ENCODE results near the gene CDK5RAP3. TPM values are rescaled to one million over a fixed set of nuclear protein-coding genes. Genes with fewer than 3 reads are reported as not detected.
"Not testable (repeated sequence)": the region's sequence is repeated elsewhere in the genome, so short reads cannot be mapped to it uniquely, and the experiment has no call there.

Gene CDK5RAP3
- total RNA-seq, 1 donor from 2014 or later = 202 TPM

DNA sequence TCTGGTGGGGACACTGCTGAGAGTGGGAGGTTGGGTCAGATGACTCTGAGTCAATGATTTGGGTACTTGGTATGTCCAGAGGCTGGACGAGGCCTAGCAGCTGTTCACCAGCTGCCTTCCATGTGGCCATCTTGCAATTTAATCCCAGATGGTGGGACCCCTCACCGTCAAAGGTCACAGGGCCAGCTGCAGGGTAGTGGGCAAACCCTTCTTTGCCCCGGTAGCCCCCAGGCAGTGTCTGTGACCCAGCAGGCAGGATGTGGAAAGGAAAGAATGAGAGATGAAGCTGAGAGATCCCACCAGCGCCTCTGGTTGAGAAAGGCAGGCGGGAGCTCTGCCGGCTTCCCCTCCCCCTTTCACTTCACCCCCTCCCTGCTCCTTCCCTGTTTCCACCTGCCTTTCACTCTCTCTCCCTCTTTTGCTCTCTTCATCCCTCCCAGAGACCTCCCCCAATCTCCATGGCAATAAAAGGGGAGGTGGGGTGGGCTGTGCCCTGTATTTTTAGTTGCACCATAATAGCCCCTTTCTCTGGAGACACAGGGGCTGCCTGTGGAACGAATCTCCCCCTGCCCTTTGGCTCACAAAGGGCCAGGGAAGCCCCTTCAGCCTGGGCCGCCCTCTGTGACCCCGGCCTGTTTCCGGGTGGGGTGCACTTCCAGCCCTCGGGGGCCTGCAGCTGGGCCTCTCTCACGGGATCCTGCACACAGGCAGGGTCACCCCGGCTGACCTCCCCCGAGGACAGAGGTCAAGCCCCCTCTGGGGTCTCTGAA lies 20.2 kb downstream of the CDK5RAP3 start:
- Mint-ChIP-seq H3K9me3 (no peaks in the 10 kb centered on the region), H3K4me3 (no peak overlapping the region), H3K36me3 (ENCODE audit: low read depth) (peaks cover 5% of the 10 kb centered on the region), H3K27ac (no peak overlapping the region), H3K27me3 (peaks cover 9% of the 10 kb centered on the region), H3K4me1 (peaks cover 8% of the 10 kb centered on the region)
- DNase-seq = no peak
- intact Hi-C loops (cut with micrococcal nuclease) = no loop called here

DNA sequence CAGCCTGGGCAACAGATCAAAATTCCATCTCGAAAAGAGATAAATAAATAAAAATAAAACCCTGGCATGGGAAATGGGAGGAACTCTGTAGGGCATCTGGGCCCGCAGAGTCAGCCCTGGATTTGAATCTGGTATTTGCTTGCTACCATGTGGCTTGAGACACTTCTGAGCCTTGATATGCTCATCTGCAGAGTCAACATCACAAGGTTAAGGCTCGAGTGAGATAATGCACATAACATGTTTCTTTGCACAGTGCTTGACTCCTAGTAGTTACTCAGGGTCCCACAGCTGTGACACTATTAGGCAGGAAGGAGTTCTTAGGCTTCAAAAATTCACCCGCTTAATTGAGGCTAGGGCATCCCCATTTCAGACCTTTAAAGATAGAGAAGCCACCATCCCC lies 21.3 kb downstream of the CDK5RAP3 start:
- no peaks in the 10 kb centered on the region for H3K36me3 Mint-ChIP-seq (ENCODE audit: low read depth)
- H3K9me3 Mint-ChIP-seq = no peaks in the 10 kb centered on the region
- DNase-seq = no peak
- H3K27me3 Mint-ChIP-seq = peaks cover 9% of the 10 kb centered on the region
- peaks cover 8% of the 10 kb centered on the region for H3K4me1 Mint-ChIP-seq
- H3K27ac Mint-ChIP-seq = no peak overlapping the region
- intact Hi-C loops (cut with micrococcal nuclease) = no loop called here
- H3K4me3 Mint-ChIP-seq = no peak overlapping the region

- no peaks in the 10 kb centered on the region for H3K36me3 Mint-ChIP-seq (ENCODE audit: low read depth)
- H3K4me1 Mint-ChIP-seq = peaks cover 8% of the 10 kb centered on the region
- no peaks in the 10 kb centered on the region for H3K9me3 Mint-ChIP-seq
- no peak for DNase-seq
- intact Hi-C loops (cut with micrococcal nuclease) = no loop called here
- H3K27ac Mint-ChIP-seq = no peak overlapping the region
- H3K4me3 Mint-ChIP-seq = no peak overlapping the region
- H3K27me3 Mint-ChIP-seq = peaks cover 11% of the 10 kb centered on the region
These were observed 22.2 kb downstream of the CDK5RAP3 start for GRCh38 chr17:47993031-47993564.

GRCh38 chr17:47993964-47994363 lies 23.1 kb downstream of the CDK5RAP3 start:
- no peaks in the 10 kb centered on the region for H3K9me3 Mint-ChIP-seq
- peaks cover 8% of the 10 kb centered on the region for H3K4me1 Mint-ChIP-seq

DNA sequence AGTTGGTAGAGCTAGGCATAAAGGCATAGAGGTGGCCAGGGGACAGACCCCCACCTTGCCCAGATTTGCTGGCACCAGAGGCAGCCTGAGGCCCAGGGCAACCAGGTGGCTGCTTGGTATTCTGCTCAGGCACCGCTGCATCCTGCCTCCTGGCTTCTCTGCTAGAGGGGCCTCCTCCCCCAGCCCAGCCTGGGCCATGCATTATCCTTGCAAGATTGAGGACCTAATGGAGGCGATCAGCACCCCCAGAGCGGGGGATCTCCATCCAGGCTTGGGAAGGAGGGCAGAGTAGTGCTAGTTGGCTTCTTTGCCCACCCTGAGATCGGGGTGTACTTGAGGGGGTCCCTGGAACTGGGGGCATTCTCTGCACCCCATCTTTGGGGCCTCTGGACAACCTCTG lies 23.8 kb downstream of the CDK5RAP3 start:
- Mint-ChIP-seq H3K27ac (no peak overlapping the region), H3K27me3 (peaks cover 11% of the 10 kb centered on the region), H3K9me3 (no peaks in the 10 kb centered on the region), H3K36me3 (ENCODE audit: low read depth) (no peaks in the 10 kb centered on the region), H3K4me1 (peaks cover 3% of the 10 kb centered on the region), H3K4me3 (no peak overlapping the region)
- intact Hi-C loops (cut with micrococcal nuclease) = no loop called here
- no peak for DNase-seq

More at GRCh38 chr17:47993964-47994363, 23.1 kb downstream of the CDK5RAP3 start:
- H3K4me3 Mint-ChIP-seq = no peak overlapping the region
- intact Hi-C loops (cut with micrococcal nuclease) = no loop called here
- H3K27me3 Mint-ChIP-seq = peaks cover 11% of the 10 kb centered on the region
- no peaks in the 10 kb centered on the region for H3K36me3 Mint-ChIP-seq (ENCODE audit: low read depth)
- no peak overlapping the region for H3K27ac Mint-ChIP-seq
- DNase-seq = no peak

- no peaks in the 10 kb centered on the region for H3K9me3 Mint-ChIP-seq
- peaks cover 11% of the 10 kb centered on the region for H3K27me3 Mint-ChIP-seq
- H3K4me1 Mint-ChIP-seq = no peaks in the 10 kb centered on the region
- no peak overlapping the region for H3K27ac Mint-ChIP-seq
- no peaks in the 10 kb centered on the region for H3K36me3 Mint-ChIP-seq (ENCODE audit: low read depth)
- no peak overlapping the region for H3K4me3 Mint-ChIP-seq
- no peak for DNase-seq
- intact Hi-C loops (cut with micrococcal nuclease) = no loop called here
These were observed 24.5 kb downstream of the CDK5RAP3 start for GRCh38 chr17:47995241-47995935.

- Mint-ChIP-seq H3K27me3 (peaks cover 11% of the 10 kb centered on the region), H3K27ac (no peak overlapping the region), H3K4me1 (no peaks in the 10 kb centered on the region), H3K9me3 (no peaks in the 10 kb centered on the region), H3K4me3 (no peak overlapping the region), H3K36me3 (ENCODE audit: low read depth) (no peaks in the 10 kb centered on the region)
- DNase-seq = no peak
- intact Hi-C loops (cut with micrococcal nuclease) = no loop called here
These were observed 25.3 kb downstream of the CDK5RAP3 start for GRCh38 chr17:47996201-47996600.

DNA sequence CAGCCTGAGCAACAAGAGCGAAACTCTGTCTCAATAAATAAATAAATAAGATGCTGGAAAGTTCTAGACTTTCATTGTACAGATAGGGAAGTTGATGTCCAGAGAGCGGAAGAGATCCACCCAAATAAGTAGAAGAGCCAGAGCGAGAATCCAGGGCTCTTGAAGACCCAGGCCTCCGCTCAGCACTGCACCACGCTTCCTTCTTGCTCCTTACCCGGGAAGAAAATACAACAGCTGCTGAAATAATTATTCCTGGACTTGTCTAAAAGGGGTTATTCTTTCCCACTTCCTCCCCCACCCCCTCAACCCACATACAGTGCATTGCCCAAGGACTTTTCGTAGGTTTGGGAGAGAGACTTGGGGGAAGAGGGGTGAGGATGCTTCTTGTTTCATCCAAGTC lies 26.7 kb downstream of the CDK5RAP3 start:
- Mint-ChIP-seq H3K4me1 (peaks cover 5% of the 10 kb centered on the region), H3K9me3 (no peaks in the 10 kb centered on the region)
- intact Hi-C loops (cut with micrococcal nuclease) = no loop called here

GRCh38 chr17:47998044-47998443 lies 27.1 kb downstream of the CDK5RAP3 start:
- Mint-ChIP-seq H3K4me3 (no peak overlapping the region), H3K27me3 (peaks cover 11% of the 10 kb centered on the region)
- intact Hi-C loops (cut with micrococcal nuclease) = no loop called here

More for the DNA sequence above, 26.7 kb downstream of the CDK5RAP3 start:
- H3K27ac Mint-ChIP-seq = no peak overlapping the region
- no peaks in the 10 kb centered on the region for H3K36me3 Mint-ChIP-seq (ENCODE audit: low read depth)
- H3K4me3 Mint-ChIP-seq = no peak overlapping the region
- no peak for DNase-seq
- H3K27me3 Mint-ChIP-seq = peaks cover 11% of the 10 kb centered on the region

GRCh38 chr17:47999582-47999981 lies 28.7 kb downstream of the CDK5RAP3 start:
- peaks cover 7% of the 10 kb centered on the region for H3K27me3 Mint-ChIP-seq
- intact Hi-C loops (cut with micrococcal nuclease) = no loop called here

More at GRCh38 chr17:47998044-47998443, 27.1 kb downstream of the CDK5RAP3 start:
- no peak overlapping the region for H3K27ac Mint-ChIP-seq
- no peak for DNase-seq
- H3K4me1 Mint-ChIP-seq = peaks cover 10% of the 10 kb centered on the region
- no peaks in the 10 kb centered on the region for H3K36me3 Mint-ChIP-seq (ENCODE audit: low read depth)
- H3K9me3 Mint-ChIP-seq = no peaks in the 10 kb centered on the region

GRCh38 chr17:48001197-48001596 lies 30.3 kb downstream of the CDK5RAP3 start:
- no peak overlapping the region for H3K4me3 Mint-ChIP-seq
- H3K27me3 Mint-ChIP-seq = peaks cover 11% of the 10 kb centered on the region
- intact Hi-C loops (cut with micrococcal nuclease) = no loop called here
- H3K9me3 Mint-ChIP-seq = no peaks in the 10 kb centered on the region
- no peak overlapping the region for H3K27ac Mint-ChIP-seq
- peaks cover 15% of the 10 kb centered on the region for H3K4me1 Mint-ChIP-seq
- no peaks in the 10 kb centered on the region for H3K36me3 Mint-ChIP-seq (ENCODE audit: low read depth)
- no peak for DNase-seq

More at GRCh38 chr17:47999582-47999981, 28.7 kb downstream of the CDK5RAP3 start:
- peaks cover 13% of the 10 kb centered on the region for H3K4me1 Mint-ChIP-seq
- H3K4me3 Mint-ChIP-seq = no peak overlapping the region
- H3K9me3 Mint-ChIP-seq = no peaks in the 10 kb centered on the region
- no peak for DNase-seq
- no peak overlapping the region for H3K27ac Mint-ChIP-seq
- H3K36me3 Mint-ChIP-seq (ENCODE audit: low read depth) = no peaks in the 10 kb centered on the region

- H3K9me3 Mint-ChIP-seq; DNase-seq; H3K4me3 Mint-ChIP-seq; intact Hi-C loops (cut with micrococcal nuclease); H3K36me3 Mint-ChIP-seq (ENCODE audit: low read depth); H3K27ac Mint-ChIP-seq: not testable (repeated sequence)
- Mint-ChIP-seq H3K4me1 (peaks cover 15% of the 10 kb centered on the region), H3K27me3 (peaks cover 13% of the 10 kb centered on the region)
These were observed 30.7 kb downstream of the CDK5RAP3 start for GRCh38 chr17:48001657-48002056.

DNA sequence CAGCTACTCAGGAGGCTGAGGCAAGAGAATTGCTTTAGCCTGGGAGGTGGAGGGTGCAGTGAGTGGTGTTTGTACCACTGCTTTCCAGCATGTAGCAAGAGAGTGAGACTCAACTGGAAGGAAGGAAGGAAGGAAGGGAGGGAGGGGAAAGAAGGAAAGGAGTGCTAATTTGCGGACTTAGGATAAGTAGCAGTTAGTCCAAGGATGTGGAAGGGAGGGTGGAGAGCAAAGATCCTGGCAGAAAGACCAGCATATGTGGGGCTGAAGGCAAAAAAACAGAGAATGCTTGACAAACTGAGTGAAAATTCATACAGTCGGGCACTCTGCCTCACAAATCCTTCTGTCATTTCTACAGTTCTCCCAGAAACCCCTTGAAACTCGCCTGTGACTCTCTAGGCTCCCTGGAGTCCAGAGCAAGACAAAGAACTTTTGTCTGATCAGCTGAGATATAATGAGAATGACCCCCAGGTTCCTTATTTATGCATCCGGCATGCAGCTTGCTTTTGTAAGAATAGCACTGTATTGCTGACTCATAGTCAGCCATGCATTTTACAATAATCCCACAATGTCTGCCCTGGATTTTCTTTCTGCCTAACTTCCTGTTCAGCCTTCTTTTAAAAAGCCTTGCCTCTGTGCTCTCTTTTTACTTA lies 31.5 kb downstream of the CDK5RAP3 start:
- H3K4me3 Mint-ChIP-seq = no peak overlapping the region

More for the DNA sequence above, 31.5 kb downstream of the CDK5RAP3 start:
- DNase-seq = no peak
- H3K36me3 Mint-ChIP-seq (ENCODE audit: low read depth) = no peaks in the 10 kb centered on the region
- H3K27ac Mint-ChIP-seq = no peak overlapping the region
- no peaks in the 10 kb centered on the region for H3K9me3 Mint-ChIP-seq
- intact Hi-C loops (cut with micrococcal nuclease) = no loop called here
- H3K27me3 Mint-ChIP-seq = peaks cover 18% of the 10 kb centered on the region
- peaks cover 15% of the 10 kb centered on the region for H3K4me1 Mint-ChIP-seq

All from activated CD4-positive, alpha-beta T cell treated with anti-CD3 and anti-CD28 coated beads, Interleukin-2, amount 10 ng/mL, durations not matched to agents 24 days and 14 days (primary cell).